Measurements from ENCODE around the gene FAM210B. TPM values are rescaled to one million over a fixed set of nuclear protein-coding genes. Genes with fewer than 3 reads are reported as not detected.

The FAM210B gene
- total RNA-seq, 1 experiment from 2014 or later: 19.1 TPM

GRCh38 chr20:56414842-56415765, 56.3 kb downstream of the FAM210B start (continued):
- TF ChIP-seq PRDM15 (CRISPR knock-in tag; IDR thresholded peaks at IDR 0.05) (no peak), NFATC4 (CRISPR knock-in tag; IDR thresholded peaks at IDR 0.05) (no peak), TP53 (CRISPR knock-in tag; IDR thresholded peaks at IDR 0.05) (no peak), GABPB1 (CRISPR knock-in tag; IDR thresholded peaks at IDR 0.05) (no peak), PREB (CRISPR knock-in tag; IDR thresholded peaks at IDR 0.05; ENCODE audit: borderline replicate concordance) (no peak), KAT7 (CRISPR knock-in tag; IDR thresholded peaks at IDR 0.05; ENCODE audit: borderline replicate concordance) (no peak)

GRCh38 chr20:56417402-56417801, 58.6 kb downstream of the FAM210B start:
- H3K4me3 Mint-ChIP-seq: no peak overlapping the region
- ChIA-PET POLR2A (no interaction called here), CTCF (no interaction called here)
- no peaks in the 10 kb centered on the region for H3K9me3 Mint-ChIP-seq
- ATAC-seq: no peak
- no peak for DNase-seq (ENCODE audit: low spot score)
- no peak overlapping the region for H3K27ac Mint-ChIP-seq
- peaks cover 4% of the 10 kb centered on the region for H3K4me1 Mint-ChIP-seq
- H3K27me3 Mint-ChIP-seq (ENCODE audit: low read depth): peaks cover 13% of the 10 kb centered on the region
- 0 out of 2 replicates have a peak, but pooled peaks cover 4% of the 10 kb centered on the region for H3K36me3 Mint-ChIP-seq
- TF ChIP-seq IRF1 (CRISPR knock-in tag; IDR thresholded peaks at IDR 0.05) (no peak), TEAD4 (CRISPR knock-in tag; IDR thresholded peaks at IDR 0.05) (no peak), FOXP4 (CRISPR knock-in tag; IDR thresholded peaks at IDR 0.05) (no peak), TEAD1 (CRISPR knock-in tag; IDR thresholded peaks at IDR 0.05) (no peak), ERG (CRISPR knock-in tag; IDR thresholded peaks at IDR 0.05) (no peak), ZNF232 (CRISPR knock-in tag; IDR thresholded peaks at IDR 0.05) (no peak), HMGXB4 (CRISPR knock-in tag; IDR thresholded peaks at IDR 0.05) (no peak), CDX4 (CRISPR knock-in tag; IDR thresholded peaks at IDR 0.05; ENCODE audit: borderline replicate concordance) (no peak), ZNF281 (CRISPR knock-in tag; IDR thresholded peaks at IDR 0.05) (no peak), GTF2I (CRISPR knock-in tag; conservative IDR thresholded peaks at IDR 0.05) (no peak), JUN (CRISPR knock-in tag; IDR thresholded peaks at IDR 0.05) (no peak), ZNF423 (CRISPR knock-in tag; IDR thresholded peaks at IDR 0.05) (no peak)
